DMS114 treated with DMSO at 0.1 percent for 48 hours (cell line): ENCODE results near the gene LRP1B.

Experiments
- DNase-seq: peaks from one replicate; lab custom pipeline; 2025; ENCODE audit not compliant: unreplicated experiment; lab: John Stamatoyannopoulos, UW

LRP1B gene

DNA sequence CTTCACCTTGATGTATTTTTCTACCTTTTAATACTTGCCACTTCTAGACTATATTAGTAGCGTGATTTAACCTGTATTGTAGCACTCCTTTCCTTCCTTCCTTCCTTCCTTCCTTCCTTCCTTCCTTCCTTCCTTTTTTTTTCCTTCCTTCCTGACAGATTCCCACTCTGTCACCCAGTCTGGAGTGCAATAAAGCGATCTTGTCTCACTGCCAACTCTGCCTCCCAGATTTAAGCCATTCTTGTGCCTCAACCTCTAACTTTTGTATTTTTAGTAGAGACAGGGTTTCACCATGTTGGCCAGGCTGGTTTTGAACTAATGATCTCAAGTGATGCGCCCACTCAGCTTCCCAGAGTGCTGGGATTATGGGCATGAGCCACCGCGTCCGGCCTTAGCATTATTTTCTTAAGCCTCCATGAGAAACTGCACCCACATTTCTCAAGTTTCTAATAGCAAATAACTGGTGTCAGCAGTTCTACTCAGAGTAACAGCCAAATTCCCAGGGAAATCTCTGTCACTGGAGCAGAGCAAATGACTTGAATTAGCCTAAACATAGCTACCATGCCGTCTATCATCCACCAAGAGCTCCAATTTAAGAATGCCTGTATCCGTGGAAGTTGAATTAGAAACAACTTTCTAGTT is 529.2 kb downstream of the LRP1B start:
- DNase-seq: no peak

DNA sequence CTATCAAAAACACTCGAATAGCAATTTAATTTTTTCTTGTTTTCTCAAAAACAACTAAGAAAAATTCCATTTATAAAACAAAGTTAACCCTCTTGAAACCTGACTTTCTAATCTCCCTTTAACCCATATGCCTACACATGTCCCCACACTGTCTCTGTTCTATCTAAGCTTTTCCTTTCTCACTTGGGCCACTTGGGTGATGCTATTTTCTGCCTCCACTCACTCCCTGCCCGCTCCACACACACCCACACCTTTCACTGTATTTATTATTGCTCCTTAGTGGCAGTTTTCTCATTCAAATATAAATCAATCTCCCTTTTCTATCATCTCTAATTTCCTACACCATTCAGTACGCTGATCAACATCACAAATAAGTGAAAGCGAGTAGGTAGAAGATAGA is 531.1 kb downstream of the LRP1B start:
- no peak for DNase-seq

DNA sequence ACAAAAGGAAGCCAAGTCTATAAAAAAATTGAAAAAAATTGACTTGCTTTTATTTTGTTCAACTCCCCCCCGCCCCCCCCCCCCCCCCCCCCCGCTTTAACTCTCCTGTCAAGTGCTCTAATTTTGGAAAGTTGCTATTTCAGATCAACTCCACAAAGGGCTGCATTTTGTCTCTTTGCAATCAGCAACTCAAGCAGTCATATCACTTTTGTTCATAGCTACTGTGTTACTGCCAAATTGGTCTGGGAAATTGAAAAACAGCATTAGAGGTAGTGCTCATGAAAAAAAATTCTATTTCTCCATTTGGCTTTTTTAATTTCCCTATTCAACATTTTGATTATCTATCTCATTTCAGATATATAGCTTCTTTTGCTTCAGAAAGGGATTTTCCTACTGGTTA is 531.8 kb downstream of the LRP1B start:
- no peak for DNase-seq

DNA sequence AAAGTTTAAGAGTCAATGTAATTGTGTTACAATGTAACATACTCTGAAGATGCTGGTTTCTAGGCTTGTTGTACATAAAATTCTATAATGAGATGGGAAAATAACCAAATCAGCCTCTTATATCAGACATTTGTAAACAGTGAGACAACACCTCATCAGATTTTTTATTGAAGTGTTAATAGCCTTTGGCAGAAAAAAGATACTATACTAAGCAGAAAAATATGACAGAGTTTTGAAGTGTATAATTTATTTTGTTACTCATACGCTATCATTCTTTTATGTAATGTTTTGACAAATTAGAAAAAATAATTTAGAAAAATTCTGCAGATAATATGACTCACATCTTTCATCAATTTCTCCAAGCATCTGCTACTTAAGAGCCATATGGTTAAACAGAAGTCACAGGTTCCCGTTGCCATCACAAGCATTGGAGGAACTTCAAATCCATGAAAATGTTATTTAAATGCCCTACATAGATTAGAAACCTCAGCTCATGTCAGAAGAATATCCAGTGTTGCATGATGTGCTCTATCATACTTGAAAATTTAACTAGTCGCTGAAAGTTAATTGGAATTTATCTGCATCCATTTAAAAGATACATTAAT is 535.4 kb downstream of the LRP1B start:
- no peak for DNase-seq

DNA sequence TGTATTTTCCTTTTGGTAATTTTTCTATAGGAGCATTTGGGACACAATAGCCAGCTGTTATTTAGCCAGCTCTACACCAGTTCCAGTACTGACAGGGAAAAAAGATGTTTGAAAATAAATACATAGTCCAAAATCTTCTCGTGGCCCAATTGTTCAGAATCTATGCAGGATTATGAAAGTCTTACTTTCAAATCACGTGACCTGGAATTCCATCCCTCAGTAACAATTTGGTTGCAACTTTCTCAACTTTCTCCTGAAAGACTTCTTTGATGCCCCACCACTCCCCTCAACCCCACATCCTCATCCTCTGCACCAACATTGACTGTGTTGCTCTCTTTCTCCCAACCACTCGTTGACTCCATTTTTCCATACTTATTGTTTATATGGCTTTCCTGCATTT is 539.0 kb downstream of the LRP1B start:
- no peak for DNase-seq

DNA sequence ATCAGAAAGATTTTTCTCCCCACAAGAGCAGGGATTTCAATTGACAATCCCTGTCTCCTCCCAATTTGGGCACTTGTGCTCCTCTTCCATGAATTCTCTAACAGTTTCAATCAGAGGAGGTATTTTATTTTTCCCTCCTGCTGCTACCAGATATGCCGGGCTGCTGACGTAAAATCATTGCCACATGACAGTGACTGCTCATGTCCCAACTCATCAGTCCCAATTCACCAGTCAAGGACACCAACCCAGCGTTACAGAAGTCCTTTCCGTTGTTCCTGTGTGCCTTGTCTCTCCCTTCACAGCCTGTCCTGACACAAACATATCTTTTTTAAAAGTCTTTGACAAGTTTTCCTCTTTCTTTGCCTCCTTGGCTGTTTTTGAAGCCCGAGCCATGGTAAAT is 540.2 kb downstream of the LRP1B start:
- no peak for DNase-seq

DNA sequence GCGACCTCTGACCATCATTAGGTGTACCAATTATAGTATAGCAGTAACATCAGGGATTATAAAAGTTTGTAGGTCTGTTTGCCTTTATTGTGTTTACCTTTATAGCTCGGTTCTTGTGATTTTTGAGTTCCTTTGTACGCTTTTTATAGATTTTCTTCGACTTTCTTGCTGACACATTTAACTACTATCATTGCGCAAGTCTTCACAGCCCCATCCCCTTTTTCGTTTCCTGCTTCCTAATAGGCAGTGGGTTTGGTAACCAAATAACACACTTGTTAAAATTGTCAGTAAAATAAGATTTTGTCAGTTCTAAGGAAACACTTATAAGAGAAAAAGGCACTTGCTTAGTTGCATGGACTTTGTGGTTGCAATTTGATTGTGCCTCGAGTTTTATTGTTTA is 541.5 kb downstream of the LRP1B start:
- no peak for DNase-seq

DNA sequence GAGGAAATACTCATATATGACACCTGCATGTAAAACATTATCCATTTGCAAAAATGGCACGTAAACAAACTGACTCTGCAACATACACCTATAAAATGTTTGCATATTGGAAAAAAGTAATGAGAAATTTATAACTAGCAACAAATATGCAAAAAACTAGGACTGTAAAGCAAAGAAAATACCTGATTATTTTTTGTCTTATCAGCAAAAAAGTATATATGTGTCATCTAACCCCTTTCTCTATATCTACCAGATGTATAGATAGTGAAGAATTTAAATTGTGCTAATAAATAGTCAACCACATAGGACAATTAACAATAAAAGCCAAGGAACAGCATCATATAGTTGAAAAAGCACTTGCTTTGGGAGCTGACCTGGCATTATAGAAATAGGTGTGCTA is 543.8 kb downstream of the LRP1B start:
- DNase-seq: no peak

DNA sequence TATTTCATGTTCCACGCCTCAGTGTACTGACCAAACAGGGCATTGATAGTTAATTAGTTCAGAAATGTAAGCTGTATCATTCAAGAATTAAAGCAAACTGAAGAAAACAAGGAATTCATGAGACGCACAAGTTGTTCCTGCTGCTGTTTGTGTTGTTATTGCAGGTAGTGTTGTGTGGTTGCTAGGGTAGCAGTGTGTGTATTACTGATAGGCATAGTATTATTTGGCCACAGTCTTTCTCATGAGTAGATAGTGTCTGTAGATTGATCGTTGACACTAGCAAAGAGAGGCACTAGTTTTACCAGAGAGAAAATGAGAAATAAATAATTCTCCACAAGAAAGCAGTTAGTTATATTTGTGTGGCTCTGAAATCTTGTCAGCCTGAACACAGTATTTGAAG is 548.6 kb downstream of the LRP1B start:
- no peak for DNase-seq

DNA sequence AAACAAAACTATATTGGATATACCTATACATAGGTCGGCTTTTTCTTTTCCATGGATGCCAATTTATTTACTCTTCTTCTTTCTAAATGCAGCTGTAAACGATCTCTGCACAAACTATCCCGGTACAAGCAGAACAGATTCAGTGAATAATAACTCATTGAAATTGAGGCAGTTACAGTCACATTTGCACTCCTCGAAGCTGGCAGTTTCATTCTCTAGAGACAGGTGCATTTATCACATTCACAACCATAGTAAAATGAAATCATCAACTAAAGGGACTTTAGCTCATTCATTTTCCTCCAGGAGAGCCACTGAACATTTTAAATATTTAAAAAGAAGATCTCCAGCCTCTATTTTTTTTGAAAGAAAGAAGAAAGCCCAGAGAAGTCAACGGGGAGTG is 551.7 kb downstream of the LRP1B start:
- no peak for DNase-seq

DNA sequence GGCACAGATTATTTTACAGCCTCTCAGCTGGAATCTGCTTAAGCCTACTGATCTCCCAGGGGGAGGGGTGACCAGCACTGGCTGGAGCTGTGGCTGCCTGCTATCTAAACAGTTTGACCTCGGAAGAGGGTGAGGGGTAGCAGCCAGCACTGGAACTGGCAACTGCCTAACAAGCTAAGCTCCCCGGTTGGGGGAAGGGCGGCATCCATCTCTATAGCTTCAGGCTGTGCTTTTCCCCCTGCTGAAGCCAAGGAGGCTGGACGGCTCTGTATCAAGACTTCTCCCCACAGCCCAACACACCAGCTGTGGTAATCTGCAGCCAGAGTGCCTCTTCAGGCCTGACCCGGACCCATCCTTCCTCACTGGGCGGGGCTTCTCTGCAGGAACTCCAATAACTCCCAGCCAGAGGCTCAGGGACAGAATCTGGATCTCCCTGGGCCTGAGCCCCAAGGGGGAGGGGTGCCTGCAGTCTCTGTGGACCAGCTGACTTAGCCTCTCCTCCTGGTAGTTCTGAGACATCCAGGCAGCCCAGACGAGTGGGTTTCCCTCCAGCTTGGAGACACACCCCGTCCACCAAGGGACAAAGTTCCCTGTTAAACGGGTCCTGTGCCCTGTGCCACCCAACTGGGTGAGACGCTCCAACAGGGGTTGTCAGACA is 560.2 kb downstream of the LRP1B start:
- no peak for DNase-seq

DNA sequence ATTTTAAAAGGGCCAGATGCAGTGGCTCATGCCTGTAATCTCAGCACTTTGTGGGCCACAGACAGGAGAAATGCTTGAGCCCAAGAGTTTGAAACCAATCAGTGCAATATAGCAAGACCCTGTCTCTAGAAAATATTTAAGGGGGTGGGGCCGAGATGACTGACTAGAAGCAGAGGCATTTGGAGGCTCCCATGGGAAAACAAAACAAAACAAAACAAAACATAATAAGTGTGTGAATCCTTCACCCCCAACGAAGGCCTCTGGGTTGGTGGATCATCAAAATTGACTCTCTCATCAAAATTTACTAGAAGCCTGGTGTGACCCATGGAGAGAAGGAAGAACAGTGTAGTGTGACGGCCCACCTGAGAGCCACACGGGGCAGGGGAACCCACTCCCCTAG is 560.9 kb downstream of the LRP1B start:
- no peak for DNase-seq

DNA sequence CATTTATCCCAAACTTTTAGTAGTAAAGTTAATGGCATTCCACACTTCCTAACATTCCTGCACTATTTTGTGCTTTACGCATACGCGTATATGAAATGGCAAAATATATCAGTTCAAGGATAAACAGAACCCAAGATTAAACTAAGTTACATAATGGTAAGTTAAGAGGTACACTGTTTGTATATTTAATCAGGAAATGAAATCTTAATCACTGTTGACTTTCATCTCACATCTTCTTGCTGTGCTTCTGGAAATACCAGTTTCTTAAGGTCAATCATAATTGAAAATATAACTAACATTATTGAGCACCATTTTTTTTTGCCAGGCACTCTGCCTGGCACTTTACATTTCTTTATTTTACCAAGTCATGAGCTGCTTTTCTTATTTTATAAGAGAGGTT is 565.2 kb downstream of the LRP1B start:
- no peak for DNase-seq

DNA sequence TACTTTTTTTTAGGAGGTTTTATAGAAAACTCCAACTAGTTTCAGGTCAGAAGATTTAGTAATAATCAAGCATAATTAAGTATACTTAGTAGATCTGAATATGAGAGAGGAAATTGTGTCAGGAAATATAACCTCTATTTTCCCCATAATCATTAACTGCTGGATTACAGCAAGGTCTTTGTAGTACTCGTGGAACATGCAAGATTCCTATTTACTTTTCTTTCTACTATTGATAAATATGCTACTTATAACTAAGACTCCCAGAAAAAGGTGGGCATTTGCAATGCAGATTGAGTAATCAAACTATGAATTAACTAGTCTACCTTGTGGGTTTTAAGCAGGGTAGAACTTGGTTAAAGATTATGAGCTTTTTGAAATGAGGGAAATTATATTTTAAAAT is 570.1 kb downstream of the LRP1B start:
- DNase-seq: no peak

DNA sequence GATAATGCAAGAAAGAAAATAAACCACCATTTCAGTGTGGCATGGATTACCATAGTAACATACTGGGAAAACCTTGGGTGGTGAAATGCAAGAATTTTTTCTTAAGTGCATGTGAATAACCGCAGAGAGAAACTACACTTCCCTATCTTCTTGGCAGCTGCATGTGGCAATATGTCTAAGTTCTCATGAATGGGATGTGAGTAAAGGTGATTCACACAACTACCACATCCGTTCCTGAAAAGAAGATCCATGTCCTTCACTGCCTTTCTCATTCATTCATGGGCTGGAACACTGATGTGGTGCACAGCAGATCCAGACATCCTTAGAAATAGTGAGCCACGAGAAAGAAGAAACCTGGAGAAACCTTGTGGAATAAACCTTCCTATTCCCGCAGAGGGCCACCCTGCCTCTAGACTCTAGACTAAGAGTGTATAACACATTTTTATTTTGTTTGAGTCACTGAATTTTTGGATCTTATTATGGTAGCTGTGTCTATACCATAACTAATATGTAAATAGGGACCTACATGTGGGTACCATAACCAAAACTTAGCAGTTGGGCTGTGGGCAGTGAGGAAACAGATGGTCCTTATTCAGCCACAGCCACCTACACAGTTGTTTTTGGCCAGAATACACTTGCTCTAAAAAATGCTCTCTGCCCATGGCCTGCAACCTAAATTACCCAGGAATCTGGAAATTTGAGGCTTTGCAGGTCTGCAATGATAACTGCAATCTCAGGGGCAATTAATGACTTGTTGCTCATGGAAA is 573.3 kb downstream of the LRP1B start:
- DNase-seq: no peak

DNA sequence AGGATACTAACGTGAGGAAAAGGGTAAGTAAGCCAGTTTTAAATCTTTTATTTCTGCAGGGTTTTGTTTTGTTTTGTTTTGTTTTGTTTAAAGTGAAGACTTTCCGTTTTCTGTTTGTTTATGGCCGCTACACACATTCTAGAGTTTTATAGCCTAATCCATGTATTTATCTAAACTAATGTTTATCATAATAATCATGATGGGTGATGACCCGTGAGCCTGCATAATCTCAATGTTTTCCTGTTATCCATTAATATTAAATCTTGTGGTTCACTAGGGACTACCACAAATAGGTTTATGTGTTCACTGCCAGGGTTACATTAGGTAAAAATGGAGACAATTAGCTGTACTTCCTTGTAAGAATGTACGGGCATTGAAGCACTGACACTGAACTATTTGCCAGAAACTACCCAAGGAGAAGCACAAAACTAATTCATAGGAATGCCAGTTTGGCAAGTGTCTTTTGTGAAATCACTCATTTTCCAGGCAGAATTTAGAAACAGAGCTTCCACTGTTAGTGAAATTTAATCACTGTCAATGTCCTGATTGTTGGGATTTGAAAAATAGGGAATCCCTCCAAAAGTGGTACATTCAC is 574.8 kb downstream of the LRP1B start:
- DNase-seq: no peak

DNA sequence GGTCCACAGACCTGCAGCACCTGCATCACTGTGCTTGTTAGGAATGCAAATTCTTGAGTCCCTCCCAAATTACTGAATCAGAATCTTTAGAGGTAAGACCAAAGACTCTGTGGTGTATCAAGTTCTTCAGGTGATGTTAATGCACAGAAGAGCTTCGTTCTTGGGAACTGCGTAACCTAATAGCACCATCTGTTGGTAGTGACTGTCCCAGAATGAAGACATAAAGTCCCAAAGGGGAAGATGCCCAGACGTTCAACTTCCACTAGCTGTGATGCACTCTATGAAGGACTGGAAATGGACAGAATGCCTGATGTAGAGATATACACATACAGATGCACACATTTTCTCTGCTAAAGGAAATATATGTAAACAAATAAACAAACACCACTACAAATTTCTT is 576.0 kb downstream of the LRP1B start:
- DNase-seq: peak; percentile 9

DNA sequence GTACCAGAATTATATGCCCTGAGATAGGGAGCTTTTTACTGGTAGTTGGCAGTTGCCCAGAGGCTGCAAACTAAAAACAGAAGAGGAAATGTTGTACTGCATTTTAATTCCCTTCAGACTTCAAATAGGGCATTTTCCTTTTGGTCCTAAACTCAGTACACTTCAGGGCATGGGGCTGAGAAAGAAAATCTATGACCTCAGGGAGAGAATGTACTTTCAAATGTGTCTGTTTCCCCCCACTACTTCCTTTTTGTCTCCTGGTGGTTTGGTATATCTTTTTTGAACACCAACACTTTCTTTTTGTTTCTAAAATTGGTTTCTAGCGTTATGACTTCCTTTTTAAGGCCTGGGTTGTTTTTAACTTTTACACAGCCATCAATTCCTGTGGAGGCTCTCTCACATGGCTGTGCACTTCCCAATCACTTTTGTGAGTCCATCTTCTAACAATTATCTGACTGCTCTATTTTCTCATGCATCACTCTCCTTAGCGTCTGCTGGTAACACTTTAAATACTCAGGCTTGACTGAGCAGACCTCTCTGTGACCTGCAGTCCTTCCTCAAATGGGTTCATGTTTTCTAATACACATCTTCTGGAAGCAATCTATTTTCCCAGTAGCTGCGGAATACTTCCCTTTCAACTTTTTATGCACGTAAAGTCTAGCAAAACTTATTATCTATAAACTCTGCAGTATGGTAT is 596.0 kb downstream of the LRP1B start:
- DNase-seq: no peak

DNA sequence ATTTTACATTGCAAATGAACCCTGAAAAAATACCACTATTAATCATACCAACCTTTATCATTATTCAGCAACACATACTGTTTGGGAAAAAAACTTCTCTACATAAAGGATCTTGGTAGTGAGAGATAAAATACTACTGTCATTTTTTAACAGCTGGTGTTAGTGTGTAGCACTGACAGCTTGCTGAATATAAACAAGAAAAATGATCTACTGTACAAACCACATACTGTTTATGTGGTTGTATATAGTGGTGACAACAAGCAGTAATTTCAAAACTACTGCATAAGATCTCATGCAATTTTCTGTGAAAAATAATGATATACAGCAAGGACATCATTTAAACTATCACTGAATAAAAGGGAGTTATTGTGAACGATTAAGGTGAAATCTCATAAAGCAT is 601.2 kb downstream of the LRP1B start:
- no peak for DNase-seq

DNA sequence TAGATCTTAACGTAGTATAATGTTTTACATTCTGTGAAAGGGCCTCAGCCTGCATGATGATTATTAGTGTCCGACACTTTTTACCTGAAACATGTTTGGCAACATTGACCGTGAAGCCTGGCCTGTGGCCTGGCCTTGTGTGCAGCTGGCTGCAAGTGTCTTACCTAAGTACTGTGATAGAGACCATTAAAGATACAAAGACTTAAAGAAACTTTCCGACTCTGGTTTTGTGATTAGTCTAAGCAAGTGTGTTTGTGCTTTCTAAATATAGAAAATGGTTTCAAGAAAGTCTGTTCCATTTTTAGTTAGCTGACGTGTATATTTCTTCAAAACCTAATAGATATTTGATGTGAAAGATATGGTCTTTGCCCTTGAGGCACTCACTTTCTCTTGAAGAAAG is 601.8 kb downstream of the LRP1B start:
- DNase-seq: no peak

DNA sequence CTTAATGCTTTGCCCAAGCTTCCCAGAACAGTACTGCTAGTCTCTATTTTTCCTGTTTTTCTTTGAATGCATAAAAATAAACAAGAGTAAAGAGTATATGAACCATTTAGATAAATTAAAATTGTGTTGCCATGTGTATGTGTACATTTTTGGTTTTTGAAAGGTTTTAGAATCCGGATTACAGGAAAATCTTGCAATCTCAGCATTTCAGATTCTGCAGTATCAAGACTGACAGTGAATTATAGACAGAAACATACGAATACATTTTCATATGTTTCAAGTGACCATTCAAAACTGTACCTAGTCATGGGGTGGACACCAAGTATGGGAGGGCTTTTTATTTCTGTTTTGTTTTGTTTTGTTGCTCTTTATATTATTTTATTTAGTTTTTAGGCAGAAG is 604.1 kb downstream of the LRP1B start:
- no peak for DNase-seq
